Measurements from ENCODE around the gene DNAJB8. TPM values are rescaled to one million over a fixed set of nuclear protein-coding genes. Genes with fewer than 3 reads are reported as not detected.

DNAJB8 gene
- total RNA-seq, 1 experiment from 2014 or later: not detected

GRCh38 chr3:128468791-128469527 lies 2.3 kb upstream of the DNAJB8 start:
- no peak overlapping the region for H3K9ac ChIP-seq (ENCODE audit: extremely low read depth, insufficient read length, low read length)
- WGBS (ENCODE audit: extremely low coverage, insufficient read length, low lambda C conversion rate): no CpG with 5 or more reads among the region's 10 CpGs
- H2BK15ac ChIP-seq (ENCODE audit: low read depth, low read length): no peak overlapping the region
- H3K27me3 ChIP-seq (ENCODE audit: insufficient read depth, low read length): peaks cover 20% of the 10 kb centered on the region; the same call in 1 of the 2 replicates
- no peak overlapping the region for H4K91ac ChIP-seq (ENCODE audit: insufficient read length, low read depth, low read length)
- no peak overlapping the region for H4K5ac ChIP-seq (ENCODE audit: insufficient read length, low read depth, low read length)
- no peak overlapping the region for H2BK12ac ChIP-seq (ENCODE audit: insufficient read length, low read depth, low read length)
- Mint-ChIP-seq H3K36me3 (ENCODE audit: insufficient read depth in 1 of 3, low read depth in 3 of 3) (no peaks in the 10 kb centered on the region; a peak in 2 of 7 replicates), H3K9me3 (peaks cover 0 to 6% of the 10 kb centered on the region in 2 experiments; a peak in 3 of 5 replicates), H3K4me3 (no peak overlapping the region; a peak in 1 of 5 replicates), H3K27ac (peak overlapping the region in 1 of 3 experiments; percentile 42; a peak in 1 of 7 replicates), H3K4me1 (peaks cover 11 to 21% of the 10 kb centered on the region in 2 experiments), H3K27me3 (ENCODE audit: low read depth) (peaks cover 93% of the 10 kb centered on the region)
- no peaks in the 10 kb centered on the region for H4K20me1 ChIP-seq (ENCODE audit: control insufficient read depth, insufficient read depth, insufficient read length)
- no peak overlapping the region for H2AFZ ChIP-seq (ENCODE audit: low read length)
- no peak overlapping the region for H3T11ph ChIP-seq (ENCODE audit: low read length)
- H3K4ac ChIP-seq (ENCODE audit: low read depth, low read length): no peak overlapping the region
- H3K79me2 ChIP-seq (ENCODE audit: insufficient read depth, low read length): no peaks in the 10 kb centered on the region
- no peak overlapping the region for H2BK5ac ChIP-seq (ENCODE audit: insufficient read length, low read length)
- no peak overlapping the region for H3K14ac ChIP-seq (ENCODE audit: insufficient read depth, low read length)
- H3K18ac ChIP-seq (ENCODE audit: insufficient read length, low read depth, low read length): no peak overlapping the region
- no peak overlapping the region for H3K27ac ChIP-seq (ENCODE audit: insufficient read length, low read depth, low read length)
- no peak for TF ChIP-seq CTCF (conservative IDR thresholded peaks at IDR 0.05)
- H3K79me1 ChIP-seq (ENCODE audit: insufficient read depth, low read depth, low read length, poor library complexity, severe bottlenecking): no peaks in the 10 kb centered on the region
- no peak overlapping the region for H4K8ac ChIP-seq (replicated peaks; ENCODE audit: insufficient read length, low read depth, low read length)
- no peaks in the 10 kb centered on the region for H3K9me3 ChIP-seq (ENCODE audit: control insufficient read depth, low read depth, low read length)
- no peak overlapping the region for H2BK120ac ChIP-seq (ENCODE audit: low read depth, low read length, poor library complexity, severe bottlenecking)
- H2AK5ac ChIP-seq (ENCODE audit: insufficient read length, low read length): no peak overlapping the region
- no peaks in the 10 kb centered on the region for H3K23me2 ChIP-seq (ENCODE audit: insufficient read length, low read depth, low read length, poor library complexity, severe bottlenecking)
- no peaks in the 10 kb centered on the region for H3K4me1 ChIP-seq (ENCODE audit: insufficient read depth, low read length)
- no peak overlapping the region for H2BK20ac ChIP-seq (ENCODE audit: low read depth, low read length, poor library complexity, severe bottlenecking)
- H3K56ac ChIP-seq (ENCODE audit: insufficient read length, low read depth, low read length): no peak overlapping the region
- H3K4me2 ChIP-seq (ENCODE audit: insufficient read depth, insufficient read length, low read length): no peak overlapping the region
- no peak for DNase-seq
- H3K23ac ChIP-seq (ENCODE audit: insufficient read length, low read depth, low read length): no peak overlapping the region

All from H9 (cell line).